Ascending aorta (tissue), 2 donors: ENCODE results near the gene NTMT1. TPM values are rescaled to one million over a fixed set of nuclear protein-coding genes. Genes with fewer than 3 reads are reported as not detected.
A peak's percentile ranks its signal among the peaks of the same experiment; 100 is the strongest.

Experiments
- DNase-seq, 2 donors: peaks; one replicate each; pipeline ENCODE4 v3.0.0-alpha.2; 2019; ENCODE audit warnings: low spot score in 2 of 2
- H3K27ac ChIP-seq, 2 donors: fragments of 200-600 bp; sonication (generic); one replicate each; pipeline ENCODE4 v1.5.1; 2016 to 2017; ENCODE audit warnings: mild to moderate bottlenecking in 1 of 2
- H3K27me3 ChIP-seq: fragments of 200-600 bp; sonication (generic); one replicate; pipeline ENCODE4 v1.5.1; 2017
- H3K36me3 ChIP-seq, 2 donors: fragments of 200-600 bp; sonication (generic); one replicate each; pipeline ENCODE4 v1.5.1; 2016
- H3K4me1 ChIP-seq, 2 donors: fragments of 200-600 bp; sonication (generic); one replicate each; pipeline ENCODE4 v1.5.1; 2016 to 2017; ENCODE audit warnings: mild to moderate bottlenecking in 1 of 2
- H3K4me3 ChIP-seq, 2 donors: fragments of 200-600 bp; sonication (generic); one replicate each; pipeline ENCODE4 v1.5.1; 2016 to 2017; ENCODE audit warnings: mild to moderate bottlenecking in 1 of 2
- H3K9me3 ChIP-seq, 2 donors: fragments of 200-600 bp; sonication (generic); one replicate each; pipeline ENCODE4 v1.5.1; 2016
- intact Hi-C: fragments of 100-400 bp; cut with DNase I; formaldehyde crosslinking; loops from one replicate; pipeline ENCODE4 v1.15.1; 2023
- total RNA-seq: library from RNA; depleted of rRNA; stranded (reverse); fragments of >200 nt; gene quantifications from one replicate; pipeline ENCODE4 v1.1.0, GENCODE V29; 2016
- TF ChIP-seq, protein P1 (sequence below), 3 experiments: fragments of 200-600 bp in 2 of 3; fragments of 450-650 bp in 1 of 3; sonication (generic) in 2 of 3; IDR thresholded peaks; one replicate each; pipeline ENCODE4 v1.5.1; 2016 to 2019; ENCODE audit warnings: antibody characterized with exemption in 3 of 3, mild to moderate bottlenecking in 1 of 3, moderate library complexity in 1 of 3

NTMT1 gene
- total RNA-seq, 1 donor from 2014 or later = 6.9 TPM

GRCh38 chr9:129598089-129598596, 27.8 kb upstream of the NTMT1 start:
- peak overlapping the region; percentile 87 to 88 for H3K27ac ChIP-seq
- peak overlapping the region in 1 of 2 donors; percentile 67 for H3K4me3 ChIP-seq
- H3K36me3 ChIP-seq = no peaks in the 10 kb centered on the region
- TF ChIP-seq, protein P1, sequence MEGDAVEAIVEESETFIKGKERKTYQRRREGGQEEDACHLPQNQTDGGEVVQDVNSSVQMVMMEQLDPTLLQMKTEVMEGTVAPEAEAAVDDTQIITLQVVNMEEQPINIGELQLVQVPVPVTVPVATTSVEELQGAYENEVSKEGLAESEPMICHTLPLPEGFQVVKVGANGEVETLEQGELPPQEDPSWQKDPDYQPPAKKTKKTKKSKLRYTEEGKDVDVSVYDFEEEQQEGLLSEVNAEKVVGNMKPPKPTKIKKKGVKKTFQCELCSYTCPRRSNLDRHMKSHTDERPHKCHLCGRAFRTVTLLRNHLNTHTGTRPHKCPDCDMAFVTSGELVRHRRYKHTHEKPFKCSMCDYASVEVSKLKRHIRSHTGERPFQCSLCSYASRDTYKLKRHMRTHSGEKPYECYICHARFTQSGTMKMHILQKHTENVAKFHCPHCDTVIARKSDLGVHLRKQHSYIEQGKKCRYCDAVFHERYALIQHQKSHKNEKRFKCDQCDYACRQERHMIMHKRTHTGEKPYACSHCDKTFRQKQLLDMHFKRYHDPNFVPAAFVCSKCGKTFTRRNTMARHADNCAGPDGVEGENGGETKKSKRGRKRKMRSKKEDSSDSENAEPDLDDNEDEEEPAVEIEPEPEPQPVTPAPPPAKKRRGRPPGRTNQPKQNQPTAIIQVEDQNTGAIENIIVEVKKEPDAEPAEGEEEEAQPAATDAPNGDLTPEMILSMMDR (IDR thresholded peaks at IDR 0.05) = no peak
- no peaks in the 10 kb centered on the region for H3K27me3 ChIP-seq
- no peaks in the 10 kb centered on the region for H3K9me3 ChIP-seq
- intact Hi-C loops = no loop called here
- peaks cover 3 to 17% of the 10 kb centered on the region in 2 donors for H3K4me1 ChIP-seq
- DNase-seq = no peak

DNA sequence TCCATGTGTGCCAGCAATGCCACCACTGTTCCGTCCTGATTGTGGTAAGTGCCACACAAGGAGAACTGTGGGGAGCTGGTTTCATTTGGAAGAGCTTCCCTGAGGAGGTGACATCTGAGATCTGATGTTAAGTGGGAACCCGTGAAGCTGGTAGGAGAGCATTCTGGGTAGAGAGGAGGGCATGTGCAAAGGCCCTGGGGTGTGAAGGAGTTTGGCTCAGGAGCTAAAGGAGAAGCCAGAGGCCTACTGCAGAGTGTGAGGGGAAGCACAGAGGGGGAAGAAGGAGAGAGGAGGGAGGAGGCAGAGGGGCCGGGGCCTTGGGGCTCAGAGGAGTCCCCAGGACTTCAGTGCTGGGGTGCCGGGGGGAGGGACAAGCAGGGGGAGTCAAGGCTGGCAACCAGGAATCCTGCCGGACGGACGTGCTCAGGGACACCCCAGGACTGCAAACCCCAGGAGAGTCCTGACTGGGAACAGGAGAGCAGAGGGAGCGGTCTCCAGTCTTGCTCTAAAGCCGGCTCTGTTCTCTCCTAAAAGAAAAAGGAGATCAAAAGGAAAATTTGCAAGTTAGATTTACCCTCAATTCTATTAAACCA, 24.8 kb upstream of the NTMT1 start:
- Histone ChIP-seq H3K4me1 (peaks cover 3 to 17% of the 10 kb centered on the region in 2 donors), H3K4me3 (no peak overlapping the region), H3K27ac (no peak overlapping the region), H3K27me3 (no peaks in the 10 kb centered on the region), H3K36me3 (no peaks in the 10 kb centered on the region), H3K9me3 (no peaks in the 10 kb centered on the region)
- TF ChIP-seq, protein P1 (IDR thresholded peaks at IDR 0.05) = no peak
- no peak for DNase-seq
- intact Hi-C loops = no loop called here

GRCh38 chr9:129602598-129603415, 23.2 kb upstream of the NTMT1 start:
- Histone ChIP-seq H3K27me3 (no peaks in the 10 kb centered on the region), H3K9me3 (no peaks in the 10 kb centered on the region), H3K4me1 (peaks cover 0 to 12% of the 10 kb centered on the region in 2 donors), H3K27ac (no peak overlapping the region), H3K36me3 (no peaks in the 10 kb centered on the region), H3K4me3 (no peak overlapping the region)
- no peak for DNase-seq
- intact Hi-C loops = no loop called here
- TF ChIP-seq, protein P1 (IDR thresholded peaks at IDR 0.05) = no peak

GRCh38 chr9:129604056-129604765, 21.8 kb upstream of the NTMT1 start:
- DNase-seq = no peak
- TF ChIP-seq, protein P1 (IDR thresholded peaks at IDR 0.05) = no peak
- intact Hi-C loops = no loop called here

DNA sequence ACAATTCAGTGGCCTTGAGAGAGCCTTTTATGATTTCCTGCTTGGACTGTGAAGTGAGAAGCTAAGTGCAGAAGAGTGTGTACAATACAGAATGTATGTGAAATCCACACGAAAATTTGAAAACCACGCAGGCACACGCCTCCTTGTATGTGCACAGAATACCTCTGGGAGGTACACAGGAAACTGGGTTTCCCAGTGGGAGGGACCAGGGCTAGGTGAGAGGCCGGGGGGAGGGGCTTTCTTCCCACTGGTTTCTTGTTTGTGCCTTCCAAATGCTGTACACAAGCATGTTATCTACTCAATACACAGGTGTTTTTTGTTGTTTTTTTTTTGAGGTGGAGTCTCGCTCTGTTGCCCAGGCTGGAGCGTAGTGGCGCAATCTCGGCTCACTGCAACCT, 21.2 kb upstream of the NTMT1 start:
- no peaks in the 10 kb centered on the region for H3K27me3 ChIP-seq
- intact Hi-C loops = loop anchor here (5.0 kb wide), 1 partner anchor 287 kb away; no protein-coding TSS in a partner anchor
- H3K4me1 ChIP-seq = peaks cover 5 to 25% of the 10 kb centered on the region in 2 donors
- H3K4me3 ChIP-seq = no peak overlapping the region
- no peaks in the 10 kb centered on the region for H3K9me3 ChIP-seq
- no peaks in the 10 kb centered on the region for H3K36me3 ChIP-seq
- H3K27ac ChIP-seq = no peak overlapping the region
- DNase-seq = no peak
- TF ChIP-seq, protein P1 (IDR thresholded peaks at IDR 0.05) = no peak

More at GRCh38 chr9:129604056-129604765, 21.8 kb upstream of the NTMT1 start:
- Histone ChIP-seq H3K9me3 (no peaks in the 10 kb centered on the region), H3K36me3 (no peaks in the 10 kb centered on the region), H3K4me1 (peaks cover 0 to 20% of the 10 kb centered on the region in 2 donors), H3K27me3 (no peaks in the 10 kb centered on the region), H3K4me3 (no peak overlapping the region), H3K27ac (no peak overlapping the region)
